ENCODE results near the gene IL1RAPL2. TPM values are rescaled to one million over a fixed set of nuclear protein-coding genes. Genes with fewer than 3 reads are reported as not detected.
"Not testable (repeated sequence)": the region's sequence is repeated elsewhere in the genome, so short reads cannot be mapped to it uniquely, and the experiment has no call there.

The IL1RAPL2 gene
- 1 to 10 TPM in 2 of 8 experiments, under 1 TPM in 4, not detected in 2; 0.21 to 1.2 (median 0.69) TPM for total RNA-seq

- peak within 1 kb of the TSS; percentile 32 to 43 (median 40) for H3K4me3 ChIP-seq
- 0 to 7% (median 0%) methylated on average over 1 to 21 of the region's 48 CpGs; no CpG with 5 or more reads in 5 of the 10 experiments for WGBS, 10 experiments
- peak in 7 of 8 experiments; percentile 25 to 77 (median 72) for ATAC-seq (replicated peaks in 6 of 8)
These were observed at the start of gene IL1RAPL2 for GRCh38 chrX:104565791-104566680. Gene IL1RAPL2 (plus strand): TSS chrX:104566199.

DNA sequence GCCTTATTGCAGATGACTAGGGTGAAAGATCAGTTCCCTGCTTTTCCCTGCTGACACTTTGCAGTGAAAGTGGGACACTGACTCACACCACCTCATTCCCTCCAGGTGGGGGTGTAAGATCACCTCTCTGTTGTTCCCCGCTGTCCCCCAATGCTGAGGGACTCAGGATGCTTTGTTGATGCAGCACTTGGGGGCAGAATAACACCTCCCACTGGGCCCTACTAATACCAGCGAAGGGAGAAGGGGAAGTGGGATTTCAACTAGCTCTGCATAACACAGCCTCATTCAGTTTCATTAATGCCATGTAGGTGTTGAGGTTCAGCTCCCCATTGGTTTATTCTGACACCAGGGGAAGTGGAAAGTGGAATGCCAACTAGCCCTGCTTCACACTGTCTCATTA, 43.6 kb upstream of the IL1RAPL2 start:
- in situ Hi-C loops (cut with MboI; ENCODE audit: low pct_unique_long_range_greater_than_20kb in 2 of 9, low sequenced_read_pairs in 9 of 9, unreplicated experiment in 9 of 9): no loop called here
- Histone ChIP-seq H3K4me1 (replicated peaks in 1 of 2) (no peaks in the 10 kb centered on the region), H3K4me3 (no peak overlapping the region), H3K27ac (no peak overlapping the region)
- no peak for ATAC-seq (replicated peaks in 6 of 8)
- WGBS, 10 experiments: 20% methylated on average over 1 of the region's 2 CpGs; no CpG with 5 or more reads in 8 of the 10 experiments

More at GRCh38 chrX:104565791-104566680, at the start of gene IL1RAPL2:
- in situ Hi-C loops (cut with MboI; ENCODE audit: low pct_unique_long_range_greater_than_20kb in 2 of 9, low sequenced_read_pairs in 9 of 9, unreplicated experiment in 9 of 9): no loop called here
- H3K27ac ChIP-seq: no peak within 1 kb of the TSS
- H3K4me1 ChIP-seq (replicated peaks in 1 of 2): no peaks in the 10 kb centered on the region

DNA sequence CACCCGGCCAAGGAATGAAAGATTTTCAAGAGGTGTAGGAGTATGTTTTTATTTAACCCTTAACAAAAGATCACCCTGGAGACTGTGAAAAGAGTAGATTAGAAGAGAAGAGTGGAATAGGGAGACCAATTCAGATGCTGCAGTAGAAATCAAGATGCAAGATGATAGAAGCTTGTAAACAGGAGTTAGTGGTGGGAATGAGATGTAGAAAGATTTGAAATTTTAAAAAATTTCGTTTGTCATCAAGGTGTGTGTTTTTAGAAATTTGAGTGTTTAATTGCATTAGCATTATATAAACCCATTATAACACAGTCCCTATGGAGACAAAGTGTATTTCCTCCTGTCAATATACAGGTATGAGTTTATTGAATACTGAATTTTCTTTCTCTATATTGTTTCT, 42.1 kb upstream of the IL1RAPL2 start:
- H3K27ac ChIP-seq: no peak overlapping the region
- no peaks in the 10 kb centered on the region for H3K4me1 ChIP-seq (replicated peaks in 1 of 2)
- in situ Hi-C loops (cut with MboI; ENCODE audit: low pct_unique_long_range_greater_than_20kb in 2 of 9, low sequenced_read_pairs in 9 of 9, unreplicated experiment in 9 of 9): no loop called here
- no peak for ATAC-seq (replicated peaks in 6 of 8)
- H3K4me3 ChIP-seq: no peak overlapping the region
- WGBS, 10 experiments: 0 to 40% (median 25%) methylated on average over 1 of the region's 2 CpGs; no CpG with 5 or more reads in 6 of the 10 experiments

DNA sequence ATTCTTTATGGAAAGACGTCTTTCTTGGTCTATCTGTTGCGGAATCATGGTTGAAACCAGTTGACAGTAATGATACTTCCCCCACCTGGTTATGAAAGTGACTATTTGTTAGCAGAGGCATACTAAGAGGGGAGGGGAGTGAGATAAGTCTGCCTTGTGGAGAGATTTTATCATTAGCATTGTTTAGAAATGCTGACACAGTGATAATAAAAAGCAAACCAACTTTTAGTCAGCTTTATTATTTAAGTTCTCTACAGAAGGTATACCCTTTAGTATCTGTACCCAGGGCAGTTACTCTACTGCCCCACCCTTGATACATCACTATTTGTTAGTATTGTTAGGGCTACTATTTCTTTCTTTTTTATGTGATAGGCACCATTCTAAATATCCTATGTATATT, 26.9 kb upstream of the IL1RAPL2 start:
- Histone ChIP-seq H3K27ac (no peak overlapping the region), H3K4me1 (replicated peaks in 1 of 2) (no peaks in the 10 kb centered on the region), H3K4me3 (no peak overlapping the region)
- no peak for ATAC-seq (replicated peaks in 6 of 8)
- in situ Hi-C loops (cut with MboI; ENCODE audit: low pct_unique_long_range_greater_than_20kb in 2 of 9, low sequenced_read_pairs in 9 of 9, unreplicated experiment in 9 of 9): no loop called here
- 0 to 92% (median 42%) methylated on average over 1 to 2 of the region's 2 CpGs; no CpG with 5 or more reads in 5 of the 10 experiments for WGBS, 10 experiments

- H3K4me3 ChIP-seq; H3K4me1 ChIP-seq (replicated peaks in 1 of 2); H3K27ac ChIP-seq; in situ Hi-C loops (cut with MboI; ENCODE audit: low pct_unique_long_range_greater_than_20kb in 2 of 9, low sequenced_read_pairs in 9 of 9, unreplicated experiment in 9 of 9); ATAC-seq (replicated peaks in 6 of 8): not testable (repeated sequence)
- 0% methylated on average over 1 to 2 of the region's 2 CpGs; no CpG with 5 or more reads in 8 of the 10 experiments for WGBS, 10 experiments
These were observed 23.6 kb upstream of the IL1RAPL2 start for GRCh38 chrX:104542447-104542846.

DNA sequence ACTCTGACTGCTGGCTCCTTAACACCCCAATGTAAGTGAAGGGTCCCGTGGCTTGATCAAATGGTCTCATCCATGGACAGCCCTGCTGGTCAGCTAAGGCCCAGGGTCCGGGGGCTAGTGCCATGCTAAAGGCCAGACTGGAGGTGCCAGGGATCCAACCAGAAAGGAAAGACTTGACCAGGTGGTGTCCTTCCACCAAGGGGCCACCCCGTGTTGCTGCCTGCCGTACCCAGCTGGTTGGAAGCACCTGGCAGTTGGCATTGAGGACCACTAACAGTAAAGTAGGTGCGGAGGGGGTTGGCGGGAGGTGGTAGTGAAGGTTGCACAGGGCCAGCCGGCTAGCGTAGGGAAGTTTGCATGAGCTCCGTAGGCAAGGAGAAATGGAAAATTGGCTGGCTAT, 1.7 kb upstream of the IL1RAPL2 start:
- Histone ChIP-seq H3K4me3 (no peak overlapping the region), H3K27ac (no peak overlapping the region), H3K4me1 (replicated peaks in 1 of 2) (no peaks in the 10 kb centered on the region)
- no peak for ATAC-seq (replicated peaks in 6 of 8)
- WGBS, 10 experiments: 29 to 93% (median 58%) methylated on average over 1 to 9 of the region's 9 CpGs; no CpG with 5 or more reads in 4 of the 10 experiments
- in situ Hi-C loops (cut with MboI; ENCODE audit: low pct_unique_long_range_greater_than_20kb in 2 of 9, low sequenced_read_pairs in 9 of 9, unreplicated experiment in 9 of 9): no loop called here

- no peaks in the 10 kb centered on the region for H3K4me1 ChIP-seq (replicated peaks in 1 of 2)
- no peak for ATAC-seq (replicated peaks in 6 of 8)
- WGBS, 10 experiments: 0 to 37% (median 21%) methylated on average over 1 to 26 of the region's 39 CpGs; no CpG with 5 or more reads in 6 of the 10 experiments
- H3K4me3 ChIP-seq: no peak overlapping the region
- in situ Hi-C loops (cut with MboI; ENCODE audit: low pct_unique_long_range_greater_than_20kb in 2 of 9, low sequenced_read_pairs in 9 of 9, unreplicated experiment in 9 of 9): no loop called here
- H3K27ac ChIP-seq: no peak overlapping the region
These were observed 887 bp upstream of the IL1RAPL2 start for GRCh38 chrX:104564921-104565703.

DNA sequence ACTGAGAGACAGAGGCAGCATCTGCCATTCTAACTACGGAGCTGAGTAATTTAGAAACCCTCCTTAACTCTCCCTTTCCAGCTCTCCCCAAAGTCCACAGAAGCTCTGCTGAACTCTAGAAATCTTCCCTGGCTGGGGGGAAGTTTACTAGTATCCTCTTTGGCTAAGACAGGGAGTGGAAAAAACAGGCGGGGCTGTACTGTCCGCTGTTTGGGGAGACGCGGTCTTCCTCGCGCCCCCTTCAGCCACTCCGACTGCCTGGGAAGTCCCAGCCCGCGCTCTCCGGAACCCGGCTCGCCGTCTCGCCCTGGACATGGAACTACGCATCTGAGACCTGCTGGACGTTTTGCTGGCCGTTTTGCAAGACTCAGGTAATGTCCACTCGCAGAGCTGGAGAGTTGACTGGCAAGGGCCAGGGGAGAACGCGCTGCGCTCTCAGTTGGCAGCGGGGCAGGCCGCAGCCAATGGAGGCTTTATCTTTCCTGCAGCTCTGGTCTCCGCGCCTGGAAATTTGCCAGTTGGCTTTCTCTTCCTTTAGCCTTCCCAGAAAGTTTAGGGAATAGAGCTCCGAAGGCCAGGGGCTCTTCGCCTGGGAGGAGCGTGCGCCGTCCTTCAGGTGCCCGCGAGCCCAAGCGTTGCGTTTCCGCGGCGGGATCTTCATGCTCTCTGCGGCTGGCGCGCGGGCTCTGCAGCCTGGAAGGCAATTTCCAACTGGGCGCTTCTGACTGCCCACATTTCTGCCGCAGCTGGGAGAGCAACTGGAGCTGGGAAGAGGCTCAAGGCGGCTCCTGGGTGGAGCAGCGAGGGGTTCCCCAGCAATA, 892 bp downstream of the IL1RAPL2 start:
- Histone ChIP-seq H3K27ac (no peak overlapping the region), H3K4me1 (replicated peaks in 1 of 2) (no peaks in the 10 kb centered on the region), H3K4me3 (peak overlapping the region; percentile 32 to 43 (median 40))
- 3 to 50% methylated on average over 6 to 14 of the region's 46 CpGs; no CpG with 5 or more reads in 8 of the 10 experiments for WGBS, 10 experiments
- peak in 5 of 8 experiments; percentile 20 to 44 (median 38) for ATAC-seq (replicated peaks in 6 of 8)
- in situ Hi-C loops (cut with MboI; ENCODE audit: low pct_unique_long_range_greater_than_20kb in 2 of 9, low sequenced_read_pairs in 9 of 9, unreplicated experiment in 9 of 9): no loop called here

GRCh38 chrX:104567506-104567905, 1.5 kb downstream of the IL1RAPL2 start:
- H3K4me3 ChIP-seq: peak overlapping the region in 3 of 5 donors; percentile 32 to 43 (median 38)
- no peak for ATAC-seq (replicated peaks in 6 of 8)

DNA sequence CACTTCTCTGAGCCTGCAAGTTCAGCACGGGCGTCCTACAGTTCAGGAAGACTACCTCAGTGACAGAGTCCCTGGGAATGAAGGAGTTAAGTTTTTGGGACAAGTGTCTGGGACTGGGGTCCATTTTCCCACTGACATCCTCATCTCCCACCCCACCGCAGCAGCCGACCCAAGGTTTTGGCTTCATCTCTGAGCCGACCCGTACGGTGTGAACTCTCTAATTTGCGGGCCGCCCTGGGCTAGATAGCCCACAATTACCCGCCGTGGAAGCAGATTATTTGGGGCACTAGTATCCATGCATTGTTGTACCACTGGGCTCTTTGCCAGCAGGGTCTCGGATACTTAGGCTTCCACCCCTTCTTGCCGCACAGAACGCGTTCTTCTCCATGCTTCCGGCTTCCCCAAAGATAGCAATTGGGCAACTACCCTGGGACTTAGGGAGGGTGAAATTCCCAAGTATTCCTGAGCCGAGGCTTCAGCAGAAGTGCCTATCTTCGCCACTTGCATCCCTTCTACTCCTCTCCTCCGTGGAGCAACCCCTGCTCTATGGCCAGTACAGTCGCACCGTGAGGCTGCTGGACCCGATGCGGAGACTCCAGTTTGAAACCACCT, 2.4 kb downstream of the IL1RAPL2 start:
- no peak for ATAC-seq (replicated peaks in 6 of 8)
- in situ Hi-C loops (cut with MboI; ENCODE audit: low pct_unique_long_range_greater_than_20kb in 2 of 9, low sequenced_read_pairs in 9 of 9, unreplicated experiment in 9 of 9): no loop called here
- no peak overlapping the region for H3K27ac ChIP-seq
- no peaks in the 10 kb centered on the region for H3K4me1 ChIP-seq (replicated peaks in 1 of 2)
- H3K4me3 ChIP-seq: no peak overlapping the region
- 4 to 34% (median 17%) methylated on average over 2 to 13 of the region's 23 CpGs; no CpG with 5 or more reads in 7 of the 10 experiments for WGBS, 10 experiments

More at GRCh38 chrX:104567506-104567905, 1.5 kb downstream of the IL1RAPL2 start:
- Histone ChIP-seq H3K4me1 (replicated peaks in 1 of 2) (no peaks in the 10 kb centered on the region), H3K27ac (no peak overlapping the region)
- in situ Hi-C loops (cut with MboI; ENCODE audit: low pct_unique_long_range_greater_than_20kb in 2 of 9, low sequenced_read_pairs in 9 of 9, unreplicated experiment in 9 of 9): no loop called here
- WGBS, 10 experiments: 0 to 34% (median 13%) methylated on average over 1 to 5 of the region's 14 CpGs; no CpG with 5 or more reads in 6 of the 10 experiments

GRCh38 chrX:104618106-104618895, 52.3 kb downstream of the IL1RAPL2 start:
- no peak for ATAC-seq (replicated peaks in 6 of 8)
- WGBS, 10 experiments: 55% methylated on average over 2 of the region's 2 CpGs; no CpG with 5 or more reads in 9 of the 10 experiments
- H3K4me3 ChIP-seq: no peak overlapping the region
- H3K27ac ChIP-seq: no peak overlapping the region
- no peaks in the 10 kb centered on the region for H3K4me1 ChIP-seq (replicated peaks in 1 of 2)
- in situ Hi-C loops (cut with MboI; ENCODE audit: low pct_unique_long_range_greater_than_20kb in 2 of 9, low sequenced_read_pairs in 9 of 9, unreplicated experiment in 9 of 9): no loop called here

Measured in motor neuron (in vitro differentiated cells).